Left lung (tissue), 10 donors: ENCODE results near the gene RASD1. TPM values are rescaled to one million over a fixed set of nuclear protein-coding genes. Genes with fewer than 3 reads are reported as not detected.

ENCODE experiments used
- ATAC-seq: fragments of 200-7000 bp; cut with Tn5 transposase; one replicate; pipeline ENCODE4 v1.9.1; 2020; ENCODE audit warnings: moderate library complexity
- DNase-seq, 4 donors: peaks; one replicate each; pipeline ENCODE4 v3.0.0-alpha.2; 2013 to 2020
- H3K27ac ChIP-seq, 2 donors: fragments of 200-600 bp; sonication (generic) in 1 of 2; one replicate each; pipeline versions ENCODE4 v1.5.0 to v1.8.0; 2020 to 2021
- H3K27me3 ChIP-seq, 2 donors: fragments of 200-600 bp; sonication (generic) in 1 of 2; one replicate each; pipeline versions ENCODE4 v1.5.0 to v1.8.0; 2020 to 2021
- H3K36me3 ChIP-seq, 2 donors: fragments of 200-600 bp; sonication (generic) in 1 of 2; one replicate each; pipeline versions ENCODE4 v1.5.0 to v1.8.0; 2020 to 2021
- H3K4me1 ChIP-seq, 2 donors: fragments of 200-600 bp; one replicate each; pipeline ENCODE4 v1.8.0; 2021
- H3K4me3 ChIP-seq, 2 donors: fragments of 200-600 bp; sonication (generic) in 1 of 2; one replicate each; pipeline versions ENCODE4 v1.5.0 to v1.8.0; 2020 to 2021; ENCODE audit warnings: mild to moderate bottlenecking in 1 of 2
- H3K9me3 ChIP-seq, 2 donors: fragments of 200-600 bp; sonication (generic) in 1 of 2; one replicate each; pipeline versions ENCODE4 v1.5.0 to v1.8.0; 2020 to 2021
- intact Hi-C, 2 donors: fragments of 100-400 bp; cut with DNase I; formaldehyde crosslinking; loops; one replicate each; pipeline versions ENCODE4 v1.11.2 to v1.14.2; 2022
- polyA plus RNA-seq, 6 donors: library from polyadenylated mRNA; unstranded; fragments of 120-200 nt; gene quantifications; one replicate each; pipeline ENCODE4 v1.2.1, GENCODE V29; 2013; ENCODE audit not compliant: insufficient read length in 6 of 6
- total RNA-seq, 2 donors: library from RNA; stranded (reverse); fragmentation: NEBNext Ultra II Directional; extraction: Animal tissue kit (Norgen Biotek cat#: 25700); gene quantifications; one replicate each; pipeline ENCODE4 v1.2.1, GENCODE V29; 2021
- TF ChIP-seq, protein P1 (sequence below), 2 donors: fragments of 200-600 bp; sonication (generic) in 1 of 2; IDR thresholded peaks; one replicate each; pipeline versions ENCODE4 v1.5.0 to v1.8.0; 2021; ENCODE audit warnings: antibody characterized with exemption in 2 of 2
- donor health status: DM: no; HTN: yes; CAD: no.
- donor health status: DM: no; HTN: no; CAD: no.

RASD1 gene
- total and polyA plus RNA-seq, 8 donors: 1.4 to 14.2 (median 2.7) TPM

DNA sequence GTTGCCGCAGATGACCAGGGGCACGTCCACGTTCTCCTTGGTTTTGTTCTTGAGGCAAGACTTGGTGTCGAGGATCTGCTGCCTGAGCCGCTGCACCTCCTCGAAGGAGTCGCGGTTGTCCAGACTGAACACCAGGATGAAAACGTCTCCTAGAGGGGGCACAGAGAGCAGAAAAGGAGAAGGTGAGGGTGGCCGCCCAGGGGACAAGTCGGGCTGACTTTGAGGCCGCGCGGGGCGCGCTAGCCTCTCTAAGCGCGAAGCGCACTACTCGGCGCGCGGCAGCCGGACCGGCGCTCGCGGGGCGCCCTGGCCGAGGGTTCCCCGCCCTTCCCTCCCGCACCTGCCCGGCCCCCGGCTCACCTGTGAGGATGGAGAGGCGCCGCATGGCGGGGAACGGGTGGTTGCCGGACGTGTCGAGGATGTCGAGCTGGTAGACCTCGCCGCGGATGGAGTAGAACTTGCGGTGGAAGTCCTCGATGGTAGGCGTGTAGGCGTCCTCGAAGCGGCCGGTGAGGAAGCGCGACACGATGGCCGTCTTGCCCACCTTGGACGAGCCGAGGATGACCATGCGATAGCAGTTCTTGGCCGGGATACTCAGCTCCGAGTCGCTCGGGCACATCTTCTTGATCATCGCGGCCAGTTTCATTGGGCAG is 533 bp downstream of the RASD1 start:
- H3K4me3 ChIP-seq: peak overlapping the region; percentile 51 to 59
- TF ChIP-seq, protein P1, sequence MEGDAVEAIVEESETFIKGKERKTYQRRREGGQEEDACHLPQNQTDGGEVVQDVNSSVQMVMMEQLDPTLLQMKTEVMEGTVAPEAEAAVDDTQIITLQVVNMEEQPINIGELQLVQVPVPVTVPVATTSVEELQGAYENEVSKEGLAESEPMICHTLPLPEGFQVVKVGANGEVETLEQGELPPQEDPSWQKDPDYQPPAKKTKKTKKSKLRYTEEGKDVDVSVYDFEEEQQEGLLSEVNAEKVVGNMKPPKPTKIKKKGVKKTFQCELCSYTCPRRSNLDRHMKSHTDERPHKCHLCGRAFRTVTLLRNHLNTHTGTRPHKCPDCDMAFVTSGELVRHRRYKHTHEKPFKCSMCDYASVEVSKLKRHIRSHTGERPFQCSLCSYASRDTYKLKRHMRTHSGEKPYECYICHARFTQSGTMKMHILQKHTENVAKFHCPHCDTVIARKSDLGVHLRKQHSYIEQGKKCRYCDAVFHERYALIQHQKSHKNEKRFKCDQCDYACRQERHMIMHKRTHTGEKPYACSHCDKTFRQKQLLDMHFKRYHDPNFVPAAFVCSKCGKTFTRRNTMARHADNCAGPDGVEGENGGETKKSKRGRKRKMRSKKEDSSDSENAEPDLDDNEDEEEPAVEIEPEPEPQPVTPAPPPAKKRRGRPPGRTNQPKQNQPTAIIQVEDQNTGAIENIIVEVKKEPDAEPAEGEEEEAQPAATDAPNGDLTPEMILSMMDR (IDR thresholded peaks at IDR 0.05): no peak
- H3K9me3 ChIP-seq: no peaks in the 10 kb centered on the region
- DNase-seq: peak in 3 of 4 donors; percentile 20 to 87 (median 40)
- H3K4me1 ChIP-seq: peaks cover 10 to 34% of the 10 kb centered on the region in 2 donors
- intact Hi-C loops: loop anchor here in 1 of 2 donors (5.0 to 10.0 kb wide), 2 partner anchors 72 to 141 kb away; no protein-coding TSS in a partner anchor
- peaks cover 0 to 21% of the 10 kb centered on the region in 2 donors for H3K27me3 ChIP-seq
- peak; percentile 23 for ATAC-seq
- H3K27ac ChIP-seq: peak overlapping the region; percentile 75 to 82
- peaks cover 0 to 22% of the 10 kb centered on the region in 2 donors for H3K36me3 ChIP-seq

DNA sequence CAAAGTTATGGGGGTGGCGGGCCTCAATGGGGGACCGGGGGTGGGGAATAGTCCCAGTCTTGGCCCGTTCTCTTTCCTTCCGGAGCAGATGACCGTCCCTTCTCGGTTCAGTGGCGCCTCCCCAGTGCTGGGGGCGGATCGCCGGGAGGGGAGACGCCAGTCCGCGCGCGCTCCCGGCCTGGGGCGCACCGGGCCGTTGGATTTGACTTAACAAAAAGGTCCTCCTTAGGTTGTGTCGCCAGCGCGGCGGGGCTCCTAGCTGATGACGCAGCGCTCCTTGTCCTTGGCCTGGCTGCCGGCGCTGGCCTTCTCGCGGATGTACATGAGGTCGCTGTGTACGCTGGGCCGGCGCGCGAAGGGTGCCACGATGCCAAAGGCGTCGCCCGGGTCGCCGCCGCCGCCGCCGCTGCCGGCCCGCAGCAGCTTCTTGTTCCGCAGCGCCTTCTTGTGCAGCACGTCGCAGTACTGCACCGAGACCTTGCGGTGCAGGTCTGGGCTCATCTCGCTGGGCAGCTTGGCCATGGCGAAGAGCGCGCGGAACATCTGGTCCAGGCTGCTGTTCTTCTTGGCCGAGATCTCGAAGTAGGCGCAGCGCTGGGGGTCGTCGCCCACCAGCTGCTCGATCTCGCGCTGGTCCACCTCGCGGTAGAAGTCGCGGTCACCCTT is 1.2 kb downstream of the RASD1 start:
- Histone ChIP-seq H3K27ac (peak overlapping the region; percentile 34 to 82), H3K4me1 (peaks cover 10 to 34% of the 10 kb centered on the region in 2 donors), H3K27me3 (peaks cover 0 to 21% of the 10 kb centered on the region in 2 donors), H3K36me3 (peaks cover 0 to 22% of the 10 kb centered on the region in 2 donors), H3K9me3 (no peaks in the 10 kb centered on the region), H3K4me3 (peak overlapping the region; percentile 51 to 59)
- intact Hi-C loops: loop anchor here in 1 of 2 donors (5.0 to 10.0 kb wide), 2 partner anchors 72 to 140 kb away; no protein-coding TSS in a partner anchor
- peak; percentile 1 for ATAC-seq
- TF ChIP-seq, protein P1 (IDR thresholded peaks at IDR 0.05): no peak
- peak in 2 of 4 donors; percentile 45 to 87 for DNase-seq

DNA sequence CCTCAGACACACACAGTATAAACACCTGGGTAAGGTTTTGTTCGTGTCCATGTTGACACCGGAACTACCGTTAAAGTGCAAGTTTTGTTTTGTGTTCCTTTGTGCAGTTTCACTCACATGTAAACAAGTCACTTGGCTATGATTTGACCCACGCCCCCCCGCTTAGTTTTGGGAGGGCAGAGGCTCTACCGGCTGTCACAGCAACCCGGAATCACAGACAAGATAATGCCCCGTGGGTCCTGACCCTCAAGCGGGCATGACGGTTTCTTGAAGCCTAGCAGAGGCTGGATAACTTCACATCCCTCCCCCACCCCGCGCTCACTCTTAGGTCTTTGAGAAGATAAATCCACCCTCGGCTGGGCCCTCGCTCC is 1.7 kb downstream of the RASD1 start:
- peaks cover 0 to 21% of the 10 kb centered on the region in 2 donors for H3K27me3 ChIP-seq
- H3K4me3 ChIP-seq: peak overlapping the region; percentile 51 to 59
- ATAC-seq: no peak
- peaks cover 0 to 22% of the 10 kb centered on the region in 2 donors for H3K36me3 ChIP-seq
- TF ChIP-seq, protein P1 (IDR thresholded peaks at IDR 0.05): no peak
- H3K9me3 ChIP-seq: no peaks in the 10 kb centered on the region
- intact Hi-C loops: loop anchor here in 1 of 2 donors (10.0 kb wide), 1 partner anchor 140 kb away; no protein-coding TSS in a partner anchor
- peak overlapping the region; percentile 34 to 82 for H3K27ac ChIP-seq
- H3K4me1 ChIP-seq: peaks cover 10 to 34% of the 10 kb centered on the region in 2 donors
- DNase-seq: no peak

DNA sequence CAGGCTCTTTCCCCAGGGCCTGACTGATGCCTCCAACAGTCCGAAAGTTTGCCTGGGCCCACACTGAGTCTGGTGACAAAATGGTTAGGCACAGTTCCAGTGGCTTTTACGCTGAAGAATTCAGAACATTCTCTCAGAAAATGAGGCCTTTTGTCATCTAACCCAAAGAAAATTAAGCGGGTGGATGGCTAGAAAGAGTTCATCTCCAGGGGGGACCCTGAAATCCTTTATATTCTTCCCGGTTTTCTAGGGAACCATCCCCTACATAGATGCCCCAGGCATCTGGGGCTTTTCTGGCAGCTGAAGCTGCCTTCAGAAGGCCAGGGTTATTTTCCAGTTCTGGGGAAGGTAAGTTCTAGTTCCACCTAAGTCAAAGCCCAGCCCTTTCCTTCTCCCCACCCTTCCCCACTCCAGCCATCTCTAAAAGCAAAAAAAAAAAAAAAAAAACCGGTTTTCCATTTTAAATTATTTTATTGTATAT is 2.2 kb downstream of the RASD1 start:
- no peak overlapping the region for H3K27ac ChIP-seq
- ATAC-seq (no peak), DNase-seq (no peak)
- TF ChIP-seq, protein P1 (IDR thresholded peaks at IDR 0.05): no peak
- intact Hi-C loops: loop anchor here in 1 of 2 donors (10.0 kb wide), 1 partner anchor 139 kb away; no protein-coding TSS in a partner anchor
- peak overlapping the region in 1 of 2 donors; percentile 59 for H3K4me3 ChIP-seq
- no peaks in the 10 kb centered on the region for H3K9me3 ChIP-seq
- peaks cover 0 to 21% of the 10 kb centered on the region in 2 donors for H3K27me3 ChIP-seq
- peaks cover 0 to 23% of the 10 kb centered on the region in 2 donors for H3K36me3 ChIP-seq
- H3K4me1 ChIP-seq: peaks cover 10 to 34% of the 10 kb centered on the region in 2 donors
